K562 (cell line): ENCODE results near the gene STX12. TPM values are rescaled to one million over a fixed set of nuclear protein-coding genes. Genes with fewer than 3 reads are reported as not detected.

Source experiments
- CGGBP1 ChIP-seq: fragments of 250-450 bp; sonication (Bioruptor Pico); IDR thresholded peaks from 2 replicates; pipeline ENCODE4 v1.9.0; 2021; ENCODE audit warnings: mild to moderate bottlenecking
- CHCHD3 ChIP-seq: fragments of 250-450 bp; sonication (Bioruptor Pico); IDR thresholded peaks from 2 replicates; pipeline ENCODE4 v2.1.2; 2022; ENCODE audit warnings: mild to moderate bottlenecking
- KDM5B ChIP-seq: fragments of 200-600 bp; sonication (generic); IDR thresholded peaks from 2 replicates; pipeline ENCODE4 v1.6.1; 2012; ENCODE audit warnings: low read depth, mild to moderate bottlenecking, moderate library complexity, low read length, control low read depth, inconsistent platforms; ENCODE audit not compliant: insufficient replicate concordance
- MNT ChIP-seq, 2 experiments: fragments of 450-650 bp; conservative IDR thresholded peaks; 2 replicates each; pipeline ENCODE4 v1.6.1; 2017; ENCODE audit warnings: mild to moderate bottlenecking in 2 of 2, moderate library complexity in 2 of 2
- NR3C1 ChIP-seq: sonication (generic); formaldehyde crosslinking; IDR thresholded peaks from 2 replicates; pipeline ENCODE4 v1.8.1; 2022; ENCODE audit warnings: missing genetic modification reagents
- REST ChIP-seq, 2 experiments: fragments of 450-650 bp; formaldehyde crosslinking in 1 of 2; IDR thresholded peaks; 2 replicates each; pipeline versions ENCODE4 v1.4.0 to v1.6.1; 2014 to 2020; ENCODE audit warnings: mild to moderate bottlenecking in 2 of 2, borderline replicate concordance in 1 of 2, low read depth in 1 of 2
- STAG1 ChIP-seq: sonication (generic); formaldehyde crosslinking; IDR thresholded peaks from 2 replicates; pipeline ENCODE4 v1.5.0; 2020; ENCODE audit warnings: missing genetic modification reagents, borderline replicate concordance
- TARDBP ChIP-seq: fragments of 450-650 bp; IDR thresholded peaks from 2 replicates; pipeline ENCODE4 v1.6.1; 2016
- ZBTB12 ChIP-seq: fragments of 250-450 bp; sonication (Bioruptor Pico); IDR thresholded peaks from 2 replicates; pipeline ENCODE4 v1.4.0; 2020
- ZBTB49 ChIP-seq: sonication (generic); formaldehyde crosslinking; IDR thresholded peaks from 2 replicates; pipeline ENCODE4 v1.8.0; 2022; ENCODE audit warnings: missing genetic modification reagents, mild to moderate bottlenecking, borderline replicate concordance
- ZFX ChIP-seq: sonication (generic); formaldehyde crosslinking; IDR thresholded peaks from 2 replicates; pipeline ENCODE4 v1.8.0; 2022; ENCODE audit warnings: mild to moderate bottlenecking, missing genetic modification reagents, moderate library complexity
- ZNF143 ChIP-seq: sonication (generic); formaldehyde crosslinking; IDR thresholded peaks from 2 replicates; pipeline ENCODE4 v1.9.0; 2022; ENCODE audit warnings: mild to moderate bottlenecking, missing genetic modification reagents
- polyA plus RNA-seq, 8 experiments: library from polyadenylated mRNA; depleted of rRNA in 4 of 8; stranded (reverse) in 5 of 8; unstranded in 3 of 8; fragments of >200 nt; fragmentation: Nextera tagmentation in 2 of 8; fragmentation: Illumina TruSeq in 1 of 8; extraction: Ambion mirVana in 2 of 8; extraction: Trizol in 1 of 8; gene quantifications; 2 replicates each; pipeline versions ENCODE4 v1.2.1 to v1.2.3, GENCODE V29; 2011 to 2014; ENCODE audit warnings: inconsistent platforms in 1 of 8, missing spikeins in 1 of 8
- total RNA-seq, 7 experiments: library from RNA; depleted of rRNA in 6 of 7; stranded (reverse); fragments of >200 nt in 6 of 7; fragmentation: Illumina TruSeq in 2 of 7; extraction: Trizol in 2 of 7; gene quantifications; 2 replicates each; pipeline versions ENCODE4 v1.2.1 to v1.2.3, GENCODE V29; 2011 to 2021; ENCODE audit warnings: low replicate concordance in 1 of 7

STX12 gene
- total and polyA plus RNA-seq, 9 of the 15 experiments (the other 6 are each of a cell fraction or from before 2014, with no cell fraction given): 16.9 to 31.3 (median 25.7) TPM

GRCh38 chr1:27830621-27831440 lies 57.8 kb downstream of the STX12 start, which contains the start of gene PPP1R8 (continued):
- TF ChIP-seq REST (IDR thresholded peaks at IDR 0.05; ENCODE audit: borderline replicate concordance) (0 out of 2 replicates have a peak, but pooled peaks have one; percentile 53), REST (CRISPR knock-in tag; IDR thresholded peaks at IDR 0.05; ENCODE audit: low read depth) (no peak), TARDBP (no peak), ZBTB12 (CRISPR knock-in tag) (peak; percentile 35; the same call in 1 of the 2 replicates), NR3C1 (CRISPR knock-in tag) (peak; percentile 34; the same call in 1 of the 2 replicates), ZNF143 (CRISPR knock-in tag) (peak; percentile 85), CGGBP1 (CRISPR knock-in tag) (peak; percentile 79; the same call in 1 of the 2 replicates), MNT (conservative IDR thresholded peaks at IDR 0.05) (peak; percentile 46 to 72; a peak in 3 of 4 replicates), CHCHD3 (CRISPR knock-in tag) (no peak), KDM5B (peak; percentile 99), STAG1 (0 out of 2 replicates have a peak, but pooled peaks have one; percentile 6), ZBTB49 (CRISPR knock-in tag) (no peak), ZFX (peak; percentile 98)
